ENCODE measurements around the gene TRIM66. TPM values are rescaled to one million over a fixed set of nuclear protein-coding genes. Genes with fewer than 3 reads are reported as not detected.

The TRIM66 gene
- total RNA-seq, 4 donors from 2014 or later: 5.2 to 31.8 (median 7.6) TPM

DNA sequence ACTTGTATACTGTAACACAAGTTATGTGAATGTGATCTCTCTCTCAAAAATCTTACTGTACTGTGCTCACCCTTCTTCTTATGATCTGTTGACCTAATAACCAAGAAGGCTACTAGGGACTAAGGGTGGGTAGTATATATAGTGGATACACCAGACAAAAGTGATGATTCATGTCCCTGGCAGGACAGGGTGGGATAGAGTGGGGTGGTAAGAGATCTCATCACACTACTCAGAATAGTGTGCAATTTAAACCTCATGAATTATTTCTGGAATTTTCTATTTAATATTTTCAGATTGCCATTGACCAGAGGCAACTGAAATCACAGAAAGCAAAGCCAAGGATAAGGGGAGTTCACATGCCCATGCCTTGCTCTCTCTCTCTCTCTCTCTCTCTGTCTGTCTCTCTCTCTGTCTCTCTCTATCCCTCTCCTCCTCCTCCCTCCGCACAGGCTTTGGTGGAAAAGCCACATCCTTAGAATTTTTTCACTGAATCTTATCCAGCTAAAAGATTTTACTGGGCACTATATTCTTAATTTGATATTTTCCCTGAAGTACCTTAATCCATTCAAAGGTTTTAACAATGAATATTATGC lies 76.4 kb downstream of the TRIM66 start:
- TF ChIP-seq, protein P1, sequence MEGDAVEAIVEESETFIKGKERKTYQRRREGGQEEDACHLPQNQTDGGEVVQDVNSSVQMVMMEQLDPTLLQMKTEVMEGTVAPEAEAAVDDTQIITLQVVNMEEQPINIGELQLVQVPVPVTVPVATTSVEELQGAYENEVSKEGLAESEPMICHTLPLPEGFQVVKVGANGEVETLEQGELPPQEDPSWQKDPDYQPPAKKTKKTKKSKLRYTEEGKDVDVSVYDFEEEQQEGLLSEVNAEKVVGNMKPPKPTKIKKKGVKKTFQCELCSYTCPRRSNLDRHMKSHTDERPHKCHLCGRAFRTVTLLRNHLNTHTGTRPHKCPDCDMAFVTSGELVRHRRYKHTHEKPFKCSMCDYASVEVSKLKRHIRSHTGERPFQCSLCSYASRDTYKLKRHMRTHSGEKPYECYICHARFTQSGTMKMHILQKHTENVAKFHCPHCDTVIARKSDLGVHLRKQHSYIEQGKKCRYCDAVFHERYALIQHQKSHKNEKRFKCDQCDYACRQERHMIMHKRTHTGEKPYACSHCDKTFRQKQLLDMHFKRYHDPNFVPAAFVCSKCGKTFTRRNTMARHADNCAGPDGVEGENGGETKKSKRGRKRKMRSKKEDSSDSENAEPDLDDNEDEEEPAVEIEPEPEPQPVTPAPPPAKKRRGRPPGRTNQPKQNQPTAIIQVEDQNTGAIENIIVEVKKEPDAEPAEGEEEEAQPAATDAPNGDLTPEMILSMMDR (IDR thresholded peaks at IDR 0.05; ENCODE audit: low read depth): no peak

DNA sequence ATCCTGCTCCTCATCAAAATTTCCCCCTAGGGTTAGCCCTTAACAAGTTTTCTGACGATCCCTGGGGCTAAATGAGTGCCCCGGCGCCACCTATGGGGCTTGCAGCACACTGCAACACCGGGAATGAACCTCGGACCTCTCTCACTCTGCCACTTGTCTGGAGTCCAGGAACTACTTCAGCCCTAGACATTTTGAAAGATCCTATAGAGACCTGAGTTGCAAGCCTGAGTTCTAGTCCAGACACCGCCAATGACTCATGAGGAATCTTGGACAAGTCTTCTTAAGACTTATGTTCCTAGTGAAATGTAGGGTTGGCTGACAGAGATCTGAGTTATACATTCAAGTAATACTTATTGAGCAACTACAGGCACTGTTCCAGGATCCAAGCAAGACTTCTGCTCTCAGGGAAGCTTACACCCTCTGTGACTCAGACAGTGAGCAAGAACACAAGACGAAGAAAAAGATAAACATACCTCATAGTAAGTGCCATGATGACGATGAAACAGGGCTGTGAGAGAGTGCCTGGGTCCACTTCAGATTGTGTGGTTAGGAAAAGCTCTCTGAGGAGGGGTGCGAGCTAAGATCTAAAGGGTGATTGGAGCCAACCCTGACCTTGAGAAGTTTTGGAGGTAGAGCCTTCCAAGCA lies 78.3 kb downstream of the TRIM66 start:
- TF ChIP-seq, protein P1 (IDR thresholded peaks at IDR 0.05; ENCODE audit: low read depth): no peak

DNA sequence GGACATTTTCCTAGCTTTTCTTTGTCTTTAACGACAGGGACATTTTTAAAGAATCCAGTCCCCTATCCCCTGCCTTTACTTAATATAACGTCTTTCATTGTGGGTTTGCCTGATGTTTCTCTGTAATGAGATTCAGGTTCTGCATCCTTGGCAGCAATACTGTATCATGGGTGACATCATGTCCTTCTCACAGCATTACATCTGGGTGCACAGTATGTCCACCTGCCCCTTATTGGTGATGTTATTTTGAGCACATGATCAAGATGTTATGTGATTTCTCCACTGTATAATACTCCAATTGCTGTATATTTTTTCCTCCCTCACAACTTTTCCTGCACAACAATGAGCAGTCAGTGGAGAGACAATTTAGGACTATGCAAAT lies 78.8 kb downstream of the TRIM66 start:
- TF ChIP-seq, protein P1 (IDR thresholded peaks at IDR 0.05; ENCODE audit: low read depth): no peak

DNA sequence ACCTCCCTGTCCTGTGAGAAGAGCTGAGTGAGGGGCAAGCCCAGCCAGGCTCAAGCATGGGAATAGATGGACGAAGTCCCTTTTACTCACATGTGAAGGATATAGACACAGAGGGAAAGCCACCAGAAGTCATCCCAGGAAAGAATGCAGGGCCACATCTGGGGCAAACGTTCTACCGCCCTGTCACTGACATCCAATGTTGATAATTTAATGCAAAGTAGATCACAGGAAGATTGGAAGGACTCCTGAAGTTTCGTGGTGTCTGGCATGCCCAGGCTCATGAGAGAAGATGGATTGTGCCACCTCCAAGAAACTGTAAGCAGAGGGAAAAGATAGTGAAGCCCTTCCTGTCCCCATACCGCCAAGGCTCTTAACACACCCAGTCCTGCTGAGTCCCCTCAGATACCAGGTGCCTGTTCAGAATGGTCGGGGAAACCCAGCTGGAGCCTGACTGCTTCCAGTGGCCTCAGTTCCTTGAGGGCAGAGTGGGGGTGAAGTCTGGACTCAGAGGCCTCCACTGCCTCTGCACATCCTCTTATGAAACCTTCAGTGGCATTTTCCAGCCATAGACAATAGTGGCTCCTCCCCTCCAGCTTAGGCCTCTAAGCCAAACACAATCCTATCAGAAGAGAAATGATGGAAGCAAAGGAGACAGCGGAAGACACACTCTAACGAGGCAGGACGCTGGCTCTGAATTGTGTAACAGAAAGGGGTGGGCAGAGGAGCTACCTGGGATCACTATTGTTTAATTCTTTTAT lies 80.9 kb downstream of the TRIM66 start:
- TF ChIP-seq, protein P1 (IDR thresholded peaks at IDR 0.05; ENCODE audit: low read depth): no peak

DNA sequence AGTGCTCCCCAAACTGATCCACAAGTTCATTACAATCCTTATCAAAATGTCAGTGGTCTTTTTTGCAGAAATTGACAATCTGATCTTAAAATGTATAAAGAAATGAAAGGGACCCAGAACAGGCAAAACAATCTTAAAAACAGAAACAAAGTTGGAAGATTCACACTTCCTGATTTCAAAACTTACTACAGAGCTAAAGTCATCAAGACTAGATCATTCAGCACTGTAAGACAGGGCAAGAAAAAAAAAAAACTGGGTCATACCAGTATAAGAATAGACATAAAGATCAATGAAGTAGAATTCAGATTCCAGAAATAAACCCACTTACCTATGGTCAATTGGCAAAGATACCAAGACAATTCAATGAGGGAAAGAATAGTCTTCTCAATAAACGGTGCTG lies 84.0 kb downstream of the TRIM66 start:
- TF ChIP-seq, protein P1 (IDR thresholded peaks at IDR 0.05; ENCODE audit: low read depth): no peak

DNA sequence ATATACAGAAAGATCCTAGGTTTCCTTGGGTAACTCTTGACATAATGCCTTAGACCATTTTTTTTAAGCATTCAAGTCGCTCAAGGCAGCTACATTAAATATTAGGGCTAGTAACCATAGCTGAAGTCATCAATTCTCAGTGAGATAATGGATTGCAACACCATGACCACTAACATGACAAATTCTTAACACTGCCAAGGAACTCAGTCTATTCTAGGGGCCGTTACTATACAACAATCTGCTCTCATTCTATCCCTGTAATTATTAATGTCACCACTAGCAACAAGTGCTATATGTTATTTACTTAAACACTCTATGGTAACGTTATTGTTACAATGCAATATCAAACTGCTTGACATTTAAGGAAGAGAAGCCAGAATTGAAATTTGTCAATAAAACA lies 85.3 kb downstream of the TRIM66 start:
- TF ChIP-seq, protein P1 (IDR thresholded peaks at IDR 0.05; ENCODE audit: low read depth): no peak

DNA sequence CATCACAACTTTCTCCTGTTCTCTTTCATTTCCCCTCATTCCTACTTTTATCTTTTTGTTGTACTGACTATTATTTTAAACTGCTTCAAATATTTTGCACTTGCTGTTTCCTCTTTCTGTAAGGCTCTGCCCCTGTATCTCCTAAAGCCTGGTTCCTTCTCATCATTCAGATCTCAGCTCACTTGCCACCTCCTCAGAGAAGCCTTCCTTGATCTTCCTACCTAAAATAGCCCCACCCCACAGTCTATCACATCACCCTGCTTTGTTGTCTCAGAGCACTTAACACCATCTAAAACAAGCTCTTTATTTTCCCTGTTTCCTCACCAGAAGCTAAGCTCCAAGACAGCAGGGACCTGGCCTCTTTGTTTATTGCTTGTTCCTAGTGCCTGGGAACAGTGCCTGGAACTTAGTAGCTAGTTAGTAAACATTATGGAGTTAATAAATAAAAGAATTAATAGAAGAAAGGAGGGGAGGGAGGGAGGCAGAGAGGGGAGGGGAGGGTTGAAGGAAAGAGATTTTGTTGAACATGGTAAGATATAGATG lies 85.9 kb downstream of the TRIM66 start:
- TF ChIP-seq, protein P1 (IDR thresholded peaks at IDR 0.05; ENCODE audit: low read depth): no peak

Data from subcutaneous adipose tissue (tissue), 4 donors.